ENCODE measurements around the gene TCP11X1. TPM values are rescaled to one million over a fixed set of nuclear protein-coding genes. Genes with fewer than 3 reads are reported as not detected.
"Not testable (repeated sequence)": the region's sequence is repeated elsewhere in the genome, so short reads cannot be mapped to it uniquely, and the experiment has no call there.

Gene TCP11X1
- total and polyA plus RNA-seq, 10 of the 15 experiments (the other 5 are each of a cell fraction or from before 2014, with no cell fraction given): not detected

- BruUV-seq (replicated peaks); H3K9ac ChIP-seq (ENCODE audit: control insufficient read depth, insufficient read depth, low read length); H3K4me1 ChIP-seq (ENCODE audit: control insufficient read depth, insufficient read depth, low read length); H4K20me1 ChIP-seq (ENCODE audit: control insufficient read depth, insufficient read depth); H3K4me2 ChIP-seq (ENCODE audit: control insufficient read depth, insufficient read depth); H3K79me2 ChIP-seq (ENCODE audit: control insufficient read depth, insufficient read depth, low read length); SMC1A ChIA-PET (ENCODE audit: uncharacterized antibody, unreplicated experiment); DNase-seq (ENCODE audit: low read depth, low spot score); H3K27me3 ChIP-seq (replicated peaks in 1 of 2; ENCODE audit: control insufficient read depth in 2 of 2, insufficient read depth in 2 of 2, low read length in 1 of 2); H2AFZ ChIP-seq (ENCODE audit: control insufficient read depth, low read depth, low read length); FAIRE-seq; H3K9me3 ChIP-seq (replicated peaks; ENCODE audit: control insufficient read depth, insufficient read depth, low read length); H3K4me3 ChIP-seq; in situ Hi-C loops (cut with MboI); intact Hi-C loops (cut with micrococcal nuclease; ENCODE audit: unreplicated experiment); H3K36me3 ChIP-seq (ENCODE audit: control insufficient read depth in 2 of 2, insufficient read depth in 2 of 2, low read length in 1 of 2); ATAC-seq; POLR2A ChIA-PET; RAD21 ChIA-PET (ENCODE audit: unreplicated experiment); CTCF ChIA-PET; H3K27ac ChIP-seq (ENCODE audit: control insufficient read depth, insufficient read depth): not testable (repeated sequence)
- 30% methylated on average over 5 of the region's 7 CpGs for WGBS (ENCODE audit: insufficient coverage, insufficient replicate concordance, low lambda C conversion rate, missing lambda C conversion rate)
Measured at GRCh38 chrX:102235678-102236077, 20.6 kb downstream of the TCP11X1 start.

GRCh38 chrX:102240265-102240664, 25.2 kb downstream of the TCP11X1 start:
- H2AFZ ChIP-seq (ENCODE audit: control insufficient read depth, low read depth, low read length); in situ Hi-C loops (cut with MboI); H3K4me1 ChIP-seq (ENCODE audit: control insufficient read depth, insufficient read depth, low read length); POLR2A ChIA-PET; H3K9ac ChIP-seq (ENCODE audit: control insufficient read depth, insufficient read depth, low read length); H3K36me3 ChIP-seq (ENCODE audit: control insufficient read depth in 2 of 2, insufficient read depth in 2 of 2, low read length in 1 of 2); H3K9me3 ChIP-seq (replicated peaks; ENCODE audit: control insufficient read depth, insufficient read depth, low read length); SMC1A ChIA-PET (ENCODE audit: uncharacterized antibody, unreplicated experiment); DNase-seq (ENCODE audit: low read depth, low spot score); H3K4me3 ChIP-seq; H3K79me2 ChIP-seq (ENCODE audit: control insufficient read depth, insufficient read depth, low read length); H3K27me3 ChIP-seq (replicated peaks in 1 of 2; ENCODE audit: control insufficient read depth in 2 of 2, insufficient read depth in 2 of 2, low read length in 1 of 2); CTCF ChIA-PET; BruUV-seq (replicated peaks); FAIRE-seq; intact Hi-C loops (cut with micrococcal nuclease; ENCODE audit: unreplicated experiment); ATAC-seq; H3K4me2 ChIP-seq (ENCODE audit: control insufficient read depth, insufficient read depth); H3K27ac ChIP-seq (ENCODE audit: control insufficient read depth, insufficient read depth); RAD21 ChIA-PET (ENCODE audit: unreplicated experiment); H4K20me1 ChIP-seq (ENCODE audit: control insufficient read depth, insufficient read depth): not testable (repeated sequence)
- WGBS (ENCODE audit: insufficient coverage, insufficient replicate concordance, low lambda C conversion rate, missing lambda C conversion rate): 56% methylated on average over 10 of the region's 15 CpGs

- FAIRE-seq; ATAC-seq; H3K9me3 ChIP-seq (replicated peaks; ENCODE audit: control insufficient read depth, insufficient read depth, low read length); DNase-seq (ENCODE audit: low read depth, low spot score); H3K4me2 ChIP-seq (ENCODE audit: control insufficient read depth, insufficient read depth); POLR2A ChIA-PET; H3K27ac ChIP-seq (ENCODE audit: control insufficient read depth, insufficient read depth); SMC1A ChIA-PET (ENCODE audit: uncharacterized antibody, unreplicated experiment); H3K79me2 ChIP-seq (ENCODE audit: control insufficient read depth, insufficient read depth, low read length); BruUV-seq (replicated peaks); H2AFZ ChIP-seq (ENCODE audit: control insufficient read depth, low read depth, low read length); RAD21 ChIA-PET (ENCODE audit: unreplicated experiment); in situ Hi-C loops (cut with MboI); H4K20me1 ChIP-seq (ENCODE audit: control insufficient read depth, insufficient read depth); CTCF ChIA-PET; H3K36me3 ChIP-seq (ENCODE audit: control insufficient read depth in 2 of 2, insufficient read depth in 2 of 2, low read length in 1 of 2); H3K27me3 ChIP-seq (replicated peaks in 1 of 2; ENCODE audit: control insufficient read depth in 2 of 2, insufficient read depth in 2 of 2, low read length in 1 of 2); H3K4me1 ChIP-seq (ENCODE audit: control insufficient read depth, insufficient read depth, low read length); H3K9ac ChIP-seq (ENCODE audit: control insufficient read depth, insufficient read depth, low read length); intact Hi-C loops (cut with micrococcal nuclease; ENCODE audit: unreplicated experiment); H3K4me3 ChIP-seq: not testable (repeated sequence)
- no CpG with 5 or more reads among the region's 9 CpGs for WGBS (ENCODE audit: insufficient coverage, insufficient replicate concordance, low lambda C conversion rate, missing lambda C conversion rate)
Measured at GRCh38 chrX:102246893-102247292, 31.8 kb downstream of the TCP11X1 start, which contains the start of gene NXF2. NXF2 (plus strand) TSS chrX:102247167; CDS start chrX:102307079, 59,912 bp downstream.

GRCh38 chrX:102272231-102272630, 57.1 kb downstream of the TCP11X1 start:
- SMC1A ChIA-PET (ENCODE audit: uncharacterized antibody, unreplicated experiment); H2AFZ ChIP-seq (ENCODE audit: control insufficient read depth, low read depth, low read length); H3K27ac ChIP-seq (ENCODE audit: control insufficient read depth, insufficient read depth); CTCF ChIA-PET; RAD21 ChIA-PET (ENCODE audit: unreplicated experiment); H3K9ac ChIP-seq (ENCODE audit: control insufficient read depth, insufficient read depth, low read length); H3K9me3 ChIP-seq (replicated peaks; ENCODE audit: control insufficient read depth, insufficient read depth, low read length); H3K4me2 ChIP-seq (ENCODE audit: control insufficient read depth, insufficient read depth); BruUV-seq (replicated peaks); H3K27me3 ChIP-seq (replicated peaks in 1 of 2; ENCODE audit: control insufficient read depth in 2 of 2, insufficient read depth in 2 of 2, low read length in 1 of 2); H3K79me2 ChIP-seq (ENCODE audit: control insufficient read depth, insufficient read depth, low read length); H4K20me1 ChIP-seq (ENCODE audit: control insufficient read depth, insufficient read depth); H3K36me3 ChIP-seq (ENCODE audit: control insufficient read depth in 2 of 2, insufficient read depth in 2 of 2, low read length in 1 of 2); intact Hi-C loops (cut with micrococcal nuclease; ENCODE audit: unreplicated experiment); H3K4me3 ChIP-seq; DNase-seq (ENCODE audit: low read depth, low spot score); POLR2A ChIA-PET; FAIRE-seq; in situ Hi-C loops (cut with MboI); ATAC-seq; H3K4me1 ChIP-seq (ENCODE audit: control insufficient read depth, insufficient read depth, low read length): not testable (repeated sequence)
- WGBS (ENCODE audit: insufficient coverage, insufficient replicate concordance, low lambda C conversion rate, missing lambda C conversion rate): no CpG with 5 or more reads among the region's 4 CpGs

All from GM12878 (cell line).